Right ventricle myocardium superior (tissue), 1 donor: ENCODE results near the gene NLGN4X. TPM values are rescaled to one million over a fixed set of nuclear protein-coding genes. Genes with fewer than 3 reads are reported as not detected.

ENCODE experiments used
- ATAC-seq: fragments of 200-7000 bp; cut with Tn5 transposase; one replicate; pipeline ENCODE4 v1.9.1; 2020; ENCODE audit warnings: mild to moderate bottlenecking; ENCODE audit not compliant: poor library complexity
- DNase-seq: peaks from one replicate; pipeline ENCODE4 v3.0.0-alpha.2; 2020
- intact Hi-C: fragments of 100-400 bp; cut with DNase I; formaldehyde crosslinking; loops from one replicate; pipeline ENCODE4 v1.11.2; 2022
- long read RNA-seq: library from polyadenylated mRNA; unstranded; transcript quantifications from one replicate; pipeline ENCODE4 v2.0.0, GENCODE V29; 2021
- total RNA-seq: library from RNA; stranded (reverse); fragmentation: NEBNext Ultra II Directional; extraction: Animal tissue kit (Norgen Biotek cat#: 25700); gene quantifications from one replicate; pipeline ENCODE4 v1.2.1, GENCODE V29; 2021
- donor health status: DM: no; HTN: yes; CAD: no; lungs with severe emphysema.

NLGN4X gene
- 3.0 TPM for total RNA-seq
- long read RNA-seq, partial matches to known transcripts = 0 of 1 reads
- long read RNA-seq, other reads (novel, unspliced or antisense) = 1 of 1 reads

DNA sequence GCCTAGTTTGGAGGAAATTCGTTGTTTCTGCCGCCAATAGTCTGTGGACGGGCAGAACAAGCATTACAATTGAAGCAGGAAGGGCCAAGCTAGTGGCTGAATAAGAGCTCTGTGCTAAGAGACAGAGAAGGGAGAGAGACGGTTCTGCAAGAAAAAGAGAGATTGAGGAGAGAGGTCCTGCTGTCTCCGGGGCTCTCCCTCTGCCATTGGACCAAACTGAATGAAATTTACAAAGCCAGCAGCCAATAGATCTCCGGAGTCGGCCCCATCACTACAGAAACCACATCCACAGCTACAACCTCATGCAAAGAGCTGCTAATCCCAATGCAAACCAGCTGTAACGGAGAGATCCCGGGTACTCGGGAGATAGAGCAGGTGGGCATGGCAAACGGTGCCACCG lies at the start of gene NLGN4X:
Gene NLGN4X, minus strand, starts transcription at position 148 of the 400 bp plus-strand sequence. CDS start 77,401 bp downstream, outside the sequence.
- intact Hi-C loops = no loop called here
- DNase-seq = no peak

GRCh38 chrX:6266041-6266440 lies 37.4 kb upstream of the NLGN4X start:
- DNase-seq (no peak), ATAC-seq (no peak)
- intact Hi-C loops = no loop called here

More for the DNA sequence above, at the start of gene NLGN4X:
- peak; percentile 57 for ATAC-seq

- no peak for ATAC-seq
- intact Hi-C loops = no loop called here
- no peak for DNase-seq
Observed at GRCh38 chrX:6262959-6263358, 34.3 kb upstream of the NLGN4X start.

GRCh38 chrX:6257025-6257424 lies 28.4 kb upstream of the NLGN4X start:
- ATAC-seq (no peak), DNase-seq (no peak)
- intact Hi-C loops = no loop called here

GRCh38 chrX:6244666-6245065 lies 16.0 kb upstream of the NLGN4X start:
- intact Hi-C loops = no loop called here
- no peak for ATAC-seq

GRCh38 chrX:6238576-6238975 lies 9.9 kb upstream of the NLGN4X start:
- ATAC-seq = no peak
- intact Hi-C loops = no loop called here
- no peak for DNase-seq

More at GRCh38 chrX:6244666-6245065, 16.0 kb upstream of the NLGN4X start:
- DNase-seq = no peak

- intact Hi-C loops = no loop called here
- no peak for DNase-seq
Observed at GRCh38 chrX:6227935-6228334, 732 bp downstream of the NLGN4X start.

DNA sequence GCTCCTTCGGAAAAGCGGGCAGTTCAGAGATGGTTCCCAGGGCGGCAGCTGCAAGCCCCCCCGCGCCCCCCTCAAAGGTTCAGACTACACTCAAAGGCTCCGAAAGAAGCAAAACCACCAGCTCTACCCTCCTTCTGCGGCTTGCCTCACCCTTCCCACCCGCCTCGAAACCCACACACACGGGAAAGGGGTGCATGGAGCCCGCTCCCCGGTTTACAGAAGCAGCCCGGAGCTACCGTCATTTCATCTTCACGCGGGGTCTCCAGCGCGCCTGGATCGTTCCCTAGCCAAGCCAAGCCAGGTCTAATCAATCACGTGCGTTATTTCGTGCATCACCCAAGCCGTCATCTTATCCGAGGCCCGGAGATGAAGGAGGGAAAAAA lies 1.2 kb downstream of the NLGN4X start:
- ATAC-seq = no peak
- DNase-seq = no peak
- intact Hi-C loops = no loop called here

More at GRCh38 chrX:6227935-6228334, 732 bp downstream of the NLGN4X start:
- ATAC-seq = no peak

DNA sequence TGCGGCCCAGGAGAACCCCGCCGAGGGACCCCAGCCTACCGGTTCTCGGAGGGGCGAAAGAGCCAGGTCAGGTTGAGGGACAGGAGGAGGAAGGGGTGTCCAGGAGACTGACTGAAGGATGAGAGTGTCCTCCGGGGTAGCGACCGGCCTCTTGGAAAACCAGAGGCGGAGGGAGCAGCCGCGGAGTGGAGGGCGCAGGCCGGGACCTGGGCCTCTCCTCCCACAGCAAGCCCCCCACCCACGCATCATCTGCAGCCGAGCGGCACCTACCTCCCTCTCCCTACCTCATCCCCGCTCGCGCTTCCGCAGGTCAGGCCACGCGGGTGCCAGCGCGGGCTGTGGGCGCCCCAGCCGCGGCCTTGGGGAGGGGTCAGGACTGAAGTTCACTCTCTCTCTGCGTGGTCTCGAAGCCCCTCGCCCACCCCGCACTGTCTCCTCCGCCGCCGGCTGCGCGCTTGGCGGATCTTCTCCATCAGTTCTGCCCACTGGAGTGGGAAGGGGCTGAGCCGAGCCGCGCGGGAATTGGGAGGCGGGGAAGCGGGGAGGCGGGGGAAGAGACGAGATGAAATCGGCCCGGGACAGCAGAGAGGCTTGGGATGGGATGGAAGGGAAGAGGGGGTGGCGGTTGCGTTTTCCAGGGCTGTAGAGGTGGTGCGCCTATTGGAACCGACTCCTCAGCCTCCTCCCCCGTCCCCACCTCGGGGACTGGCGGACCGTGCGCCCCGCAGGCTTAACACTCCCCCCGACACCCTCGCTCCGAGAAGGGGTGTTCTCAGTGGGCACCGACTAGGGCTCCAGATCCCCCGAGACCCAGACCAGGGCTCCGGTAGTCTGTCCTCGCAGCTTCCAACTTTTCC lies 1.8 kb downstream of the NLGN4X start:
- intact Hi-C loops = no loop called here

DNA sequence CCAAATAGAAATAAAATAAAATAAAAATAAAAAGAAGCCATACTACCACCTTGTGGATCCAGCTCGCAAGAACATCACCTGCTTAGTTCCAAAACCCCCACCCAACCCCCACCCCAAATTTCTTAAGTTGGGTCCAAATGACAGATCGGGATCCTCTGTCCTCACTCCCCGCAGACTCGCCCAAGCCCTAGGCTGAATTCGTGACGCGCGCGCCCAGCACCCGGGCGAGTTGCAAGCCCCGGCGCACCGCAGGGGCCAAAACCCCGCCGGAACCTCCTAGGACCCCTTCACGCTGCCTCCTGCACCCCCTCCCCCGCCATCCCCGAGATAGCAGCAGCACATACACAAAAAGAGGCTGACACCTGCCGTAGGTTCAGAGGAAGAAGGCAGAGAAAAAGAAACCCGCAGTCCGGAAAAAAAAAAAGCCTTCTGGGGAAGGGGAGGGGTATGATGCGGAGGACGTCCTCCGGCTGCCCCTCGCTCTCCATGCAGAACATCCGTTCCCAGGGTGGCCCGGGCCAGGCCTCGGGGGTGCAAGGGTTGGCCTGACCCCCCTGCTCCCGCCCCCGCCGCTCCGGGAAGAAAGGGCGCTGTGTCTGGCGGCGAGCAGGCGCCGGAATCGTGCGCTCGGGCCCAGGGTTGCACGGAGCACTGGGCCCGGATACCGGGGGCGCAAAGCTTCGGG lies 2.6 kb downstream of the NLGN4X start:
- intact Hi-C loops = no loop called here
- ATAC-seq (peak; percentile 63), DNase-seq (peak; percentile 32)

More for the DNA sequence above, 1.8 kb downstream of the NLGN4X start:
- ATAC-seq = peak; percentile 67
- DNase-seq = peak; percentile 34

- intact Hi-C loops = no loop called here
- no peak for ATAC-seq
- DNase-seq = no peak
Observed at GRCh38 chrX:6225288-6225910, 3.3 kb downstream of the NLGN4X start.

GRCh38 chrX:6223516-6223915 lies 5.2 kb downstream of the NLGN4X start:
- DNase-seq (no peak), ATAC-seq (no peak)
- intact Hi-C loops = no loop called here

DNA sequence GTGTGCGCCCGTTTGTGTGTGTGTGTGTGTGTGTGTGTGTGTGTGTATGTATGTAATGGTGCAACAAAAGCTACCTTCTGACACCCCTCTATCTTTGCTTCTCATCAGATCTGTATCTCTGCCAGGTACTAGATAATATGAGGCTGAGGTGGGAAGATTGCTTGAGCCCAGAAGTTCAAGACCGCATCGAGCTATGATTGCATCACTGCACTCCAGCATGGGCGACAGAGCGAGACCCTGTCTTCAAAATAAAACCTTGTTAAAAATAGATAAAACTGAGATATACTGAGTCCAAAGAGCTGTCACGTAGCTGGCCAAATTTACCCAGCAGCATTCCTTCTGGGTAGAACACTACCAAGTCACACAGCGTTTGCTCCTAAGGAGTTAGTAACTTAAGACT lies 18.4 kb downstream of the NLGN4X start:
- DNase-seq (no peak), ATAC-seq (no peak)
- intact Hi-C loops = no loop called here

GRCh38 chrX:6203462-6204215 lies 25.0 kb downstream of the NLGN4X start:
- intact Hi-C loops = no loop called here
- DNase-seq (no peak), ATAC-seq (no peak)

DNA sequence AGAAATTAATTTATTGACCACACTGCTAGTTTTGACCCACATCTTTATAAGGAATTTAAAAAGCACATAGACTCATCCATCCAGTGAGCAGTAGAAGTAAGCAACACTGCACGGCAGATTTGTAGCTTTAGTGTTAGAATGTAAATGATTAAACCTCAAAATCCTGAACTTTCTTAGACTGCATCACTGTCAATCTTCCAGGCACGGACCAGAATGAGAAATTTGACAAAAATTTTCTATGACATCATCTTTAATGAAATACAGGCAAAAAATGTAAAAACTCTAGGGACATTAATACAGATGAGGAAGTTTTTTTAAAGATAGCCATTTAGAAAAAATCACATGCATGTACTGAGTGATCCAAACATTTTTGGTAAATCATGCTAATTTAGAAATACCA lies 29.2 kb downstream of the NLGN4X start:
- DNase-seq = no peak
- ATAC-seq = no peak
- intact Hi-C loops = no loop called here

DNA sequence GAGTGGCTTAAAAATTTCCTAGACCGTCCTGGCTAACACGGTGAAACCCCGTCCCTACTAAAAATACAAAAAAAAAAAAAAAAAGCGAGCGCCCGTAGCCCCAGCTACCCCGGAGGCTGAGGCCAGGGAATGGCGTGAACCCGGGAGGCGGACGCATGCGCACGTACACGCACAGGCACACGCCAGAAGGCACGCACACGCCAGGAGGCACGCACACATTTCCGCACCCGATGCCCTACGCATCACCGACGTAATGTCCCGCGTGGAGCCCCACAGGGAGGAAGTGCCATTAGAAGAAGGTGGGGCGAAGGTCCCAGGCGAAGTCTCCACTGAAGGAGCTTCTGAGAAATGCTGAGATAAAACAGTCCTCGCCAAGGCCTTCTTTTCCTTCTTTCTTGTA lies 41.4 kb downstream of the NLGN4X start:
- ATAC-seq (no peak), DNase-seq (no peak)
- intact Hi-C loops = no loop called here

DNA sequence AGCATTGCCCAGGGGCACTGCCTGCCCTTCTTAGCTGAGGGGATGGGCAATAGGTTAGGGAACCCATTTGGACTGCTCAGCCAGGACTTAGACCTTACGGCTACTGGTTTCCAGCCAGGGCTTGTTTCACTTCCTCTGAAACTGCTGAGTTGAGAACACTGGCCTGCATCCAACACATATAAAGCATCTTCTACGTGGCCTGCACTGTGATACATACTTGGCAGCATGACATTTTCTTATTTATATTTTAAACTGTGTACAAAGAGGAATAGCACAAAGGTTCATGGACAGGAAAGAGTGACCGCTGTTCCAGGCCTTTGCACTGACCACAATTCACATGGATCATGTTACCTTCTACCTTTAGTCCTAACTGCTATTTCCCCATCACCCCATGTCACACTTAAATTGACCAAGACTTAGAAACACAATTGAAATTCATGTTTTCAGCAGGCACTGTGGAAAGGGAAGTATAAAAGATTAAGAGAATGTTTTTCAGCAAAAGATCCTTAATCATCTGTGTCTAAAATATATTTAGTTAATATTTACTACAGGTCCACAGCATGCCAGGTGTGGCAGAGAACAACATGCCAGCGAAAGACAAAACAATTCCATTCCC lies 43.7 kb downstream of the NLGN4X start:
- no peak for DNase-seq
- intact Hi-C loops = no loop called here
- ATAC-seq = no peak

- no peak for DNase-seq
- intact Hi-C loops = no loop called here
- ATAC-seq = no peak
Observed at GRCh38 chrX:6175914-6176313, 52.8 kb downstream of the NLGN4X start.
